CD4-positive, alpha-beta T cell treated with Interleukin-6 for 4 hours (primary cell): ENCODE data around the gene LPCAT2.

Source experiments
- DNase-seq: peaks from one replicate; pipeline ENCODE4 v3.0.0-alpha.2; 2020; ENCODE audit warnings: mixed read lengths

Gene LPCAT2

GRCh38 chr16:55481023-55481422, 27.8 kb upstream of the LPCAT2 start:
- no peak for DNase-seq

- DNase-seq, result no peak
Measured at GRCh38 chr16:55482056-55482455, 26.8 kb upstream of the LPCAT2 start.

DNA sequence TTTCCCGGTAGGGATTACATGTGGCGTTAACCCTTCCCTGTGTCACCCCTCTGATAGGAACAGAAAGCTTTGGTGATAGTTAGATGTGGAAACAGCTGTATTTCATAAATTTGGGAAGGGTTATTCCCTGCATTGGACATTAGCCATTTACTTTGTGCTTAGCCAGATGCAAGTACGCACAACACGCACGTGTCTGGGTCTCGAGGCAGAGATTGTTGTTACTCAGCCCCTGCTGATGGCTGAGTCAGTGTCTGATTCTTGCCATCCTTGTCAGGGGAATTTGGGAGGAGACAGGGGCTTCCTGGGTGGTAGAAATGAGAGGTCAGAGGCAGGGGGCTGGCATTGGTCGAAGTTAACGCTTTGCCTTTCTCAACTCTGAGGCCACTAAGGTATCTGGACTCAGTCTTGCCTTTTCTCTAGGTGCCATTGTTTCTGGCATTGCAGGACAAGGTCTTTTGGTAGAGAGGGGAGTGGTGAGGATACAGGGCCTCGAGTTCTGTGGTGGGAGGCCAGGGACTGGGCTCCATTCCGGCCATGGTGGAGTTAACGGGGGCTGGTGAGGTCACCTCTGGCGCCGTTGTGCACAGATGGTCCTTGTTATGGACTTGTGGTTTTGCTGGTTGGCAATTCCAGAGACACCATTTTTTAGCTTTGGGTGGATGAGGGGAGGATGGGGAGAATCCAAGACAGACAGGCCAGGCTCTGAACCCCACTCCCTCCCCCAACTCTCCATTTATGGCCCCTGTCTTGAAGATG, 21.6 kb upstream of the LPCAT2 start:
- no peak for DNase-seq

- no peak for DNase-seq
Measured at GRCh38 chr16:55488306-55488705, 20.6 kb upstream of the LPCAT2 start.

GRCh38 chr16:55489119-55489955, 19.5 kb upstream of the LPCAT2 start:
- no peak for DNase-seq

- DNase-seq, result no peak
Measured at GRCh38 chr16:55489956-55490265, 19.0 kb upstream of the LPCAT2 start.

DNA sequence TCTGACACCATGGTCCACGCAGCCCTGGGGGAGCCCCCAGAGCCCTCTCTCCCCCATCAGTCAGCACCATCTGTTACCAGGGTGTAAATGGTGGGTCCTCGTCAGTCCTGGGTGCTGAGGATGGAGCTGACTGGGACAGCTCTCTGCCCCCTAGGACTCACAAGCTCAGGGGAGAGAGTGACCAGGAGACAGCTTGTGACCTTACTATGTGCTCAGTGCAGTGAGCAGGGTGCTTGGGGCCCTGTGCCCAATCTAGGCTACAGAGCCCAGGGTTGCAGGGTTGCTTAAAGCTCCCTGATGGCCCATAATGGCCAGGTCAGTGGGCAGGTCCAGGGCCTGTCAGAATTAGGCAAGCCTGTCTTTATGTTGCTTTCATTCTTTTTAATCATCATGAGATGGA, 18.6 kb upstream of the LPCAT2 start:
- DNase-seq, result no peak

DNA sequence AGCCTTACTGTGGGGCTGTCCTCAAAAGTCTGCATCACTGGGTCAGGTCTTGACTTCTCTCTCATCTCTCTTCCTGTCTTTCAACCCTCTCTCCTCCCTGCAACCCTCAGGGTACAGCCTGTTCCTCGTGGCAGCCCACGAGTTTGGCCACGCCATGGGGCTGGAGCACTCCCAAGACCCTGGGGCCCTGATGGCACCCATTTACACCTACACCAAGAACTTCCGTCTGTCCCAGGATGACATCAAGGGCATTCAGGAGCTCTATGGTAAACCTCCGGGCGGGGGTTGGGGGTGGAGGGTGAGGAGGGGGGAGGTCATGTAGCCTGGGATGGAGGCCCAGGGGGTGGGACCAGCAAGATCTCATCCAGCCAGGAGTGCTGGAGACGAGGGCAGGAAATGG, 17.2 kb upstream of the LPCAT2 start:
- no peak for DNase-seq

- no peak for DNase-seq
Measured at GRCh38 chr16:55492756-55493380, 16.0 kb upstream of the LPCAT2 start.

DNA sequence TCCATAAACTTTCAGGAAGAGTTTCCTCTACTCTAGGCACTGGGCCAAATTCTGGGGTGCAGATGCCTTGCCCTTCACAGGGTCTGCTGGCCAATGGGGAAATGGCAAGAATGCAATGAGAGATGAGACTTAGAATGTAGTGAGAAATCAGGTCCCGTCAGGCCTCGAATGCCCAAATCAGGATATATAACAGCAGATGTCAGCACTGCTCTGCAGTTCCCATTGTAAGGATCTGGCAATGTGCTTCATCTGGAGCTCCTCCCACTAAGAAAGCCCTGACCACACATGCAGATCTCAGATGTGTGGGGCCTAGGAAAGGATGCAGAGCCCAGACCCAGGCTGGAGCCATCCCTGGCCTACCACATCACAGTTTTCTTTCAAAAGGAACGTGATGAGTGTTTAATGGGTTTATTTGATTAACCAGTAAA, 13.9 kb upstream of the LPCAT2 start:
- no peak for DNase-seq

DNA sequence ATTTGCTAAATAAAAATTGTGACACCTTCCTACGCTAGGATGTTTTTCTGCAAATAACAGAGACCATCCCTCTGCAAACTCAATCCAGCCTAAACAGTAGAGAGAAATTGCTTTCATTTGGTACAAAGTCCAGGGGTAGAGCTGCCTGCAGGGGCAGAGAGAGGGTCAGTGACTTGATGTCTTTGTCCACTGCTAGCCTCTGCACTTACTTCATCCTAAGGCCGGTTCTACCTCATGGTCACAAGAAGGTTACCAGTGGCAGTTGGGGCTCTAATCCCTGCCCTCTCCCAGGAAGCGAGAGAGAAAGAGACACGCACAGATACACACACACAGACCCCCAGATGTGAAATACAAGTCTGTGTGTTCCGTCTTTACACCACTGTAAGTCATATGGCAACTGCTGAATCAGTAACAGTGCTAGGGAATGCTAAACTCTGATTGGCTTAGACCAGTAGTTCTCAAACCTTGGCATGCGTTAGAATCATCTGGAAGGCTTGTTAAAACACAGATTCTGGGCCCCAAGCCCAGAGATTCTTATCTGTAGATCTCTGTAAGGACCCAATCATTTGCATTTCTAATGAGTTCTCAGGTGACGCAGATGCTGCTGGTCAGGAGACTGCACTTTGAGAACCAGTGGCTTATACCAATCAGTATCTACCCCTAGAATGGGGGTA, 13.1 kb upstream of the LPCAT2 start:
- DNase-seq, result no peak

DNA sequence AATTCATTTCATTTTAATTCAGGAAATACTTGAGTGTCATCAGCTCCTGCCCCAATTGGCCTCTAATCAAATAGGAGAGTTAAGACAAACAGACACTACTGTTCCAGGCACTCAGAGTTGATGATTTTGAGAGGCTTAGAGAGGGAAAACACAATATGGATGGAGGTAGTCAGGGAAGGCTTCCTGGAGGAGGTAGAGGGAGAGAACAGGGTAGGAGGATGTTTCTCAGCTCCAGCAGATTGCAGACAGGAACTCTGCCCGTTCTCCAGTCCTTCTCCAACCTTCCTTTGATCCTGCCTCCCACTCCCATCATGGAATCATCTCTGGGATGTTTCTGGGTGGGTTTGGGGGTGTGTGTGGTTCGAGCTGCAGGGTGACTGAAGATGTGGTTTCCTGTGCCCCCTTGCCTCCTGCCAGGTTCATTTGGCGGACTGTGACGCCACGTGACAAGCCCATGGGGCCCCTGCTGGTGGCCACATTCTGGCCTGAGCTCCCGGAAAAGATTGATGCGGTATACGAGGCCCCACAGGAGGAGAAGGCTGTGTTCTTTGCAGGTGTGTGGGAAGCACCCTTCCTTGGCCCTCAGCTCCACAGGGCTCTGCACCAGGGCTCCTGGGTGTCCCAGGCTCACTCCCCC, 12.2 kb upstream of the LPCAT2 start:
- no peak for DNase-seq

- no peak for DNase-seq
Measured at GRCh38 chr16:55497558-55497957, 11.3 kb upstream of the LPCAT2 start.

GRCh38 chr16:55498101-55498500, 10.8 kb upstream of the LPCAT2 start:
- DNase-seq, result no peak

GRCh38 chr16:55499281-55499680, 9.6 kb upstream of the LPCAT2 start:
- DNase-seq, result no peak

- no peak for DNase-seq
Measured at GRCh38 chr16:55499951-55500529, 8.8 kb upstream of the LPCAT2 start.

DNA sequence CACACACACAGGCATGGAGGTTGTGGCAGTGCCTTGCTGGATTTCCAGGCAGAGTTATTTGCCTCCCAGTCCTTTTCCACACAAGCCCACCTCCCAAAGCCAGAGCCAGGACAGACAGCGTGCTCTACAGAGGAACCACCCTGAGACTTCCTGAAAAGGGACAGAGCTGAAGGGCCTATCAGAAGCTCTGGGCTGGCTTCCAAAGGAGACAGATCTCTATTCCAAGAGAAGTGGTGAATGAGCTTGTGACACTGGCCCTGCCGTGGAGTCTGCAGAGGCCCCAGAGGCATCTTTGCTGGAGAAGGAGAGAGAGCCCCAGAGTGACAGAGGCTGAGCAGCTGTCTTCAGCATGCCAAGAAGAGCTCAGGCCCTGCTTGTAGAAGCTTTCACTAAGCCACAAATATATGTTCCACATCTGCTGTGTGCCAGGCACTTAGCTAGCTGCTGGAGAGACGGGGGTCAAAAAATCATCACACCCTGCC, 8.3 kb upstream of the LPCAT2 start:
- DNase-seq, result no peak

GRCh38 chr16:55501549-55502322, 7.1 kb upstream of the LPCAT2 start:
- no peak for DNase-seq

DNA sequence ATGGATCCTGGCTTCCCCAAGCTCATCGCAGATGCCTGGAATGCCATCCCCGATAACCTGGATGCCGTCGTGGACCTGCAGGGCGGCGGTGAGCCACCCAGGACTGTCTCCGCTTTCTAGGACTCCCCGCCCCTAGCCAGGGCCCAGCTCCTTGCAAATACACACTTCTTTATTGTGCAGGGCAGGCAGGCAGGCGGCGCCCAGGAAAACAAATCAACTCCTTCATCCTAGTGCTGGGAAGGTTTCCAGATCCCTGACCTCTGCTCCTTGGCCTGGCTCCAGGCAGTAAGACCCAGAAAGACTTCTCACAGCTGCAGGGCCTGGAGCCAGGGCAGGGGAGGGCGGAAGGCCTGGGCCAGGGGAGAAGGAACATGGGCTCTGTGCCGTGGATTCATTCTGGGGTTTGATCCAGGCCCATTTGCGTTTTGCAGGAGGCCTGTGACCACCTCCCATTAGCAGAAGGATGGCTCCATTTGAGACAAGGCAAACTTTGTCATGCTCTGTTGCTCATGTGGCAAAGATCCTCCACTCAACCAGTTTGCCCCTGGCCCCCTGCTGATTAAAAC, 6.0 kb upstream of the LPCAT2 start:
- no peak for DNase-seq

DNA sequence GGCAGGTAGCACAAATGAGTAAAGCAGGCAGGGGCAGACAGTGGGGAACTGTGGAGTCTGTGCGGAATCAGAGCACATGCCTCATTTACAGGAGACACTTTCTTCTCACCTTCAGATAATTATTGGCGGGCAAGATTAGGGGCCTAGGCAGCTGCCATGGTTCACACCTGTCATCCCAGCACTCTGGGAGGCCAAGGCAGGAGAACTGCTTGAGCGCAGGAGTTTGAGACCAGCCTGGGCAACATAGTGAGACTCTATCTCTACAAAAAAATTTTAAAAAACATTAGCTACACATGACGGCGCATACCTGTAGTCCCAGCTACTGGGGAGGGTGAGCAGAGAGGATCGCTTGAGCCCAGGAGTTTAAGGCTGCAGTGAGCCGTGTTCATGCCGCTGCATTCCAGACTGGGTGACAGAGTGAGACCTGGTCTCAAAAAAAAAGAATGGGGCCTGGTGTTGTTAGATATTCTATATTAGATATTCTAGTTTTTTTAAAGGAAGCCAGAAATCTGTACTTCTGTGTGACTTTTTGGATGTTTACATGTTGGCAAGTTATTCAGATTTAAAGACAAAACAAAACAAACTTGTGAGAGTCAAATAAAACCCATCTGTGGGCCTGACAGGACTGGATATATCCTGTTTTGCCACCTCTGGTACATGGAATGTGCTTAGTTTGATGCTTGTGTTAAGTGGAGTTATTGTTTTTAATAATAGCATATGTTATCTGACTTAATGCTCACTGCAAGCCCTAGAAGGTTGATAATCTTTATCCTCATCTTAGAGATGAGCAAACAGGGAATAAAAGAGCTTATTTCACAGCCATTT, 4.9 kb upstream of the LPCAT2 start:
- no peak for DNase-seq
